Psoas muscle (tissue), 8 donors: Measurements from ENCODE around the gene FKBP2. TPM values are rescaled to one million over a fixed set of nuclear protein-coding genes. Genes with fewer than 3 reads are reported as not detected.

Experiments
- ATAC-seq, 4 donors: fragments of 200-7000 bp; cut with Tn5 transposase; one replicate each; pipeline ENCODE4 v1.9.1; 2020; ENCODE audit warnings: moderate library complexity in 3 of 4, mild to moderate bottlenecking in 2 of 4
- DNase-seq, 2 donors: peaks; one replicate each; pipeline ENCODE4 v3.0.0-alpha.2; 2020
- H3K27ac ChIP-seq: fragments of 200-600 bp; one replicate; pipeline ENCODE4 v1.8.0; 2022
- H3K27me3 ChIP-seq, 3 donors: fragments of 200-600 bp in 1 of 3; one replicate each; pipeline versions ENCODE4 v1.6.1 to v1.8.0; 2013 to 2022; ENCODE audit warnings: low read length in 2 of 3, mild to moderate bottlenecking in 2 of 3, moderate library complexity in 1 of 3; ENCODE audit not compliant: insufficient read depth in 3 of 3
- H3K36me3 ChIP-seq, 2 donors: fragments of 200-600 bp in 1 of 2; one replicate each; pipeline versions ENCODE4 v1.6.1 to v1.8.0; 2013 to 2022; ENCODE audit warnings: low read depth in 1 of 2, mild to moderate bottlenecking in 1 of 2, moderate library complexity in 1 of 2; ENCODE audit not compliant: insufficient read depth in 1 of 2
- H3K4me1 ChIP-seq: fragments of 200-600 bp; one replicate; pipeline ENCODE4 v1.8.0; 2022
- H3K4me3 ChIP-seq: fragments of 200-600 bp; one replicate; pipeline ENCODE4 v1.8.0; 2022; ENCODE audit warnings: mild to moderate bottlenecking
- H3K9me3 ChIP-seq: fragments of 200-600 bp; one replicate; pipeline ENCODE4 v1.8.0; 2022
- WGBS, 3 donors: extraction: QIAGEN DNeasy Blood & Tissue Kit; methylation state at CpG; one replicate each; pipeline versions ENCODE4 v1.1.6 to v1.1.7; 2013; 5-methylcytosine and 5-hydroxymethylcytosine counted together
- intact Hi-C, 2 donors: fragments of 100-400 bp; cut with DNase I; formaldehyde crosslinking; loops; one replicate each; pipeline versions ENCODE4 v1.11.0 to v1.14.2; 2022
- polyA plus RNA-seq, 3 donors: library from polyadenylated mRNA; stranded (reverse); fragments of 200-250 nt; gene quantifications; one replicate each; pipeline ENCODE4 v1.2.3, GENCODE V29; 2013
- total RNA-seq, 4 donors: library from RNA; stranded (reverse); fragmentation: NEBNext Ultra II Directional in 2 of 4; extraction: Animal tissue kit (Norgen Biotek cat#: 25700) in 2 of 4; gene quantifications; one replicate each; pipeline versions ENCODE4 v1.2.1 to v1.2.4, GENCODE V29; 2021 to 2023
- TF ChIP-seq, protein P1 (sequence below): fragments of 200-600 bp; IDR thresholded peaks from one replicate; pipeline ENCODE4 v1.8.0; 2022; ENCODE audit warnings: antibody characterized with exemption
- donor health status: healthy with polysubstance abuse.
- donor health status: DM: no; HTN: no; CAD: no; lungs with moderate emphysema.
- donor health status: Bipolar disorder and iron deficiency.
- donor health status: healthy.
- donor health status: DM: yes; HTN: yes; CAD: no.
- donor health status: DM: no; HTN: no; CAD: no.
- donor health status: DM: no; HTN: no; CAD: no.
- donor health status: DM: yes; HTN: yes; CAD: no.

Gene FKBP2
- total and polyA plus RNA-seq, 7 donors, result 17.8 to 228 (median 26.6) TPM

DNA sequence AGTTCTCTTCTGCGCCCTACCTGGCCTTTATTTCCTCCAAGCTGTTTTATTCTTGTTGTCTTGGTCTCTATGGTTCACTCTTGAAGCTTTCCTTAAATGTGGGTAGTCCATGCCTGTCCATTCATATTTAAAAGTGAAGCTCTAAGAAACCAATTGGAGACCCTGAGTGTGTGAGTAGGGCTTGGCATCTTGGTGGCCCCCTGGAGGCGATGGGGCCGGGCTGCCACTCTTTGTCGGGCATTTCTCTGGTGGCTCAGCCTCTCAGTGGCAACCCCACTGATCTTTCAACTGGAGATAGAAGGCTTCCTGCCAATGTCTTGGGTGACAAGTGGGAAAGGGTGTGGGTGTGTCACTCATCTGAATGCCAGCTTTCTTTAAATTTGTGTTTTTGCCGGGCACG lies 24.0 kb upstream of the FKBP2 start:
- H3K27ac ChIP-seq, result no peak overlapping the region
- no peaks in the 10 kb centered on the region for H3K9me3 ChIP-seq
- WGBS, 3 donors, result 75 to 84% (median 82%) methylated on average over 6 of the region's 6 CpGs
- DNase-seq (no peak), ATAC-seq (no peak)
- intact Hi-C loops, result no loop called here
- no peaks in the 10 kb centered on the region for H3K4me1 ChIP-seq
- peaks cover 0 to 32% of the 10 kb centered on the region in 2 donors for H3K36me3 ChIP-seq
- H3K4me3 ChIP-seq, result no peak overlapping the region
- TF ChIP-seq, protein P1, sequence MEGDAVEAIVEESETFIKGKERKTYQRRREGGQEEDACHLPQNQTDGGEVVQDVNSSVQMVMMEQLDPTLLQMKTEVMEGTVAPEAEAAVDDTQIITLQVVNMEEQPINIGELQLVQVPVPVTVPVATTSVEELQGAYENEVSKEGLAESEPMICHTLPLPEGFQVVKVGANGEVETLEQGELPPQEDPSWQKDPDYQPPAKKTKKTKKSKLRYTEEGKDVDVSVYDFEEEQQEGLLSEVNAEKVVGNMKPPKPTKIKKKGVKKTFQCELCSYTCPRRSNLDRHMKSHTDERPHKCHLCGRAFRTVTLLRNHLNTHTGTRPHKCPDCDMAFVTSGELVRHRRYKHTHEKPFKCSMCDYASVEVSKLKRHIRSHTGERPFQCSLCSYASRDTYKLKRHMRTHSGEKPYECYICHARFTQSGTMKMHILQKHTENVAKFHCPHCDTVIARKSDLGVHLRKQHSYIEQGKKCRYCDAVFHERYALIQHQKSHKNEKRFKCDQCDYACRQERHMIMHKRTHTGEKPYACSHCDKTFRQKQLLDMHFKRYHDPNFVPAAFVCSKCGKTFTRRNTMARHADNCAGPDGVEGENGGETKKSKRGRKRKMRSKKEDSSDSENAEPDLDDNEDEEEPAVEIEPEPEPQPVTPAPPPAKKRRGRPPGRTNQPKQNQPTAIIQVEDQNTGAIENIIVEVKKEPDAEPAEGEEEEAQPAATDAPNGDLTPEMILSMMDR, result no peak
- no peaks in the 10 kb centered on the region for H3K27me3 ChIP-seq

DNA sequence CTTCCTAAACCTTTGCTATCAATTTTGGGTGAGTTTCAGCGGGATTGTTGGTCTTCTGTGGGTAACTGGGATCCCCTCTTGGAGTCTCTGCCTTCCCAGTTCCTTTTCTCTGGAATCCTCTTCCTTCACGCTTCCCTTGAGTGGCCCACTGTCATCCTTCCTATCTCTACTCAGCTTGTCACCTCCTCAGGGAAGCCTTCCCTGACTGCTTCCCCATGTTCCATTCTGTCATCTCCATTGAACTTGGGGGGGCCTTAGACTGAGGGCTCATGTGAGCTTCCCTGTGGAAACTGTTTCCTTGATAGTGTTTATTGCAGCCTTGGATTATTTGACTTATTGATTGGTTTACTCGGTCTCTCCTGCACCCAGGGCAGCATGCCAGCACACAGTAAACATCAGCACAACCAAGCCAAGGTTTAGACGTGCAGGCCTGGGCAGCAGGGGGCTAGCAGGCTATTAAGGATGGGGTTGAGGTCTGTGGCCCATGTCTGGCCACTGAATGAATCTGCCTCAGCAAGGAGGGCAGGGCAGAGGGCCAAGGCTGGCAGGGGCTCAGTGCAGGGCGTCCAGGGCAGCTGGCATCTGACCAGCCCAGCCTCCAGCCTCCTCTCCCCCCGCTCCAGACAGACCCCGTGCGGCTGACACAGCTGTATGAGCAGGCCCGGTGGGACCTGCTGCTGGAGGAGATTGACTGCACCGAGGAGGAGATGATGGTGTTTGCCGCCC lies 22.1 kb upstream of the FKBP2 start:
- no peak overlapping the region for H3K27ac ChIP-seq
- peaks cover 13% of the 10 kb centered on the region for H3K4me1 ChIP-seq
- DNase-seq (no peak), ATAC-seq (no peak)
- 40 to 65% (median 57%) methylated on average over 9 to 11 of the region's 11 CpGs for WGBS, 3 donors
- H3K9me3 ChIP-seq, result no peaks in the 10 kb centered on the region
- TF ChIP-seq, protein P1, result no peak
- H3K27me3 ChIP-seq, result no peaks in the 10 kb centered on the region
- peaks cover 0 to 29% of the 10 kb centered on the region in 2 donors for H3K36me3 ChIP-seq
- intact Hi-C loops, result no loop called here
- H3K4me3 ChIP-seq, result no peak overlapping the region

DNA sequence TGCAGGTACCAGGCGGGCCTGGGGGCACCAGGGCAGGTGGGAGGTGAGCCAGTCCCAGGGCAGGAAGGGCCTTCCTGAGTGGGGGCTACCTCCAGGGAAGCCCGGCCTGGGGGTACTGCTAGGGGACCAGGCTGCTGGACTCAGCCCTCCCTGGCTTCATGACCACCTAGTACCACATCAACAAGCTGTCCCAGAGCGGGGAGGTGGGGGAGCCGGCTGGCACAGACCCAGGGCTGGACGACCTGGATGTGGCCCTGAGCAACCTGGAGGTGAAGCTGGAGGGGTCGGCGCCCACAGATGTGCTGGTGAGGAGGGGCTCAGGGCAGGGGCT lies 21.6 kb upstream of the FKBP2 start:
- 66 to 82% (median 76%) methylated on average over 6 to 7 of the region's 7 CpGs for WGBS, 3 donors
- TF ChIP-seq, protein P1, result no peak
- no peak overlapping the region for H3K4me3 ChIP-seq
- H3K9me3 ChIP-seq, result no peaks in the 10 kb centered on the region
- no peak overlapping the region for H3K27ac ChIP-seq
- no peak for DNase-seq
- no peak for ATAC-seq
- H3K27me3 ChIP-seq, result no peaks in the 10 kb centered on the region
- peaks cover 13% of the 10 kb centered on the region for H3K4me1 ChIP-seq
- intact Hi-C loops, result no loop called here
- peaks cover 0 to 31% of the 10 kb centered on the region in 2 donors for H3K36me3 ChIP-seq

DNA sequence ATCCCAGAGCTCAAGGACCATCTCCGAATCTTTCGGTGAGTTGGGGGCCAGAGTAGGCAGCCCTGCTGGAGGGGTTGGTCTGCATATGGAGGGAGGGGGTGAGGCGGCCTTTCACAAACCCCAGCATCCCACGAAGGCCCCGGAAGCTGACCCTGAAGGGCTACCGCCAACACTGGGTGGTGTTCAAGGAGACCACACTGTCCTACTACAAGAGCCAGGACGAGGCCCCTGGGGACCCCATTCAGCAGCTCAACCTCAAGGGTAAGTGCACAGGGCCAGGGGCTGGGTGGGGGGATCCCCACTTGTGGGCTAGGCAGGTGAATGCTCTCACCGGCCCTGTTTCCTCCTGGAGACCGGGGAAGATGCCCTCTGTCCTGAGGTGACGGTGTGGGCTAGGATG lies 21.1 kb upstream of the FKBP2 start:
- 94 to 98% (median 95%) methylated on average over 10 of the region's 10 CpGs for WGBS, 3 donors
- Histone ChIP-seq H3K4me3 (no peak overlapping the region), H3K27ac (no peak overlapping the region), H3K9me3 (no peaks in the 10 kb centered on the region), H3K27me3 (no peaks in the 10 kb centered on the region), H3K36me3 (peaks cover 0 to 34% of the 10 kb centered on the region in 2 donors), H3K4me1 (peaks cover 17% of the 10 kb centered on the region)
- TF ChIP-seq, protein P1, result no peak
- DNase-seq (no peak), ATAC-seq (no peak)
- intact Hi-C loops, result no loop called here

DNA sequence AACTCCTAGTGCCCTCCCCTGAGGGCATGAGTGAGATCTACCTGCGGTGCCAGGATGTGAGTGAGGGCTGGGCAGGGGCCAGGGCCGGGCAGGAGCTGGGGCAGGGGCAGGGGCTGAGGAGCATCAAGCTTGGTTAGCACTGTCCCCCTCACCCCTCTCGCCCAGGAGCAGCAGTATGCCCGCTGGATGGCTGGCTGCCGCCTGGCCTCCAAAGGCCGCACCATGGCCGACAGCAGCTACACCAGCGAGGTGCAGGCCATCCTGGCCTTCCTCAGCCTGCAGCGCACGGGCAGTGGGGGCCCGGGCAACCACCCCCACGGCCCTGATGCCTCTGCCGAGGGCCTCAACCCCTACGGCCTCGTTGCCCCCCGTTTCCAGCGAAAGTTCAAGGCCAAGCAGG lies 20.6 kb upstream of the FKBP2 start:
- DNase-seq (no peak), ATAC-seq (no peak)
- H3K36me3 ChIP-seq, result peaks cover 0 to 34% of the 10 kb centered on the region in 2 donors
- peaks cover 21% of the 10 kb centered on the region for H3K4me1 ChIP-seq
- intact Hi-C loops, result no loop called here
- 89 to 91% (median 91%) methylated on average over 17 of the region's 17 CpGs for WGBS, 3 donors
- TF ChIP-seq, protein P1, result no peak
- no peaks in the 10 kb centered on the region for H3K27me3 ChIP-seq
- H3K27ac ChIP-seq, result no peak overlapping the region
- no peak overlapping the region for H3K4me3 ChIP-seq
- no peaks in the 10 kb centered on the region for H3K9me3 ChIP-seq
